Stimulated activated naive B cell treated with anti-CD40 and anti-IgM and Interleukin-4, amounts not matched to agents 10 μg/mL and 1 μg/mL and 100 μg/mL, for 72 hours (primary cell): Measurements from ENCODE around the gene TACC3.

Experiments
- ATAC-seq, 2 donors: fragments of 150-1000 bp; cut with Tn5 transposase; replicated peaks; 2 replicates each; pipeline ENCODE4 v1.10.0; 2021; ENCODE audit warnings: moderate library complexity in 1 of 2
- DNase-seq: peaks from one replicate; pipeline ENCODE4 v3.0.0; 2021
- H3K27ac Mint-ChIP-seq: one replicate; pipeline ENCODE4 v1.8.0; 2022; ENCODE audit warnings: mild to moderate bottlenecking, mixed read lengths
- H3K27me3 Mint-ChIP-seq, 2 donors: one replicate each; pipeline ENCODE4 v1.8.0; 2022; ENCODE audit warnings: mixed read lengths in 2 of 2
- H3K36me3 Mint-ChIP-seq, 2 donors: one replicate each; pipeline ENCODE4 v1.8.0; 2022; ENCODE audit warnings: mixed read lengths in 2 of 2, mild to moderate bottlenecking in 1 of 2
- H3K4me1 Mint-ChIP-seq, 2 donors: one replicate each; pipeline ENCODE4 v1.8.0; 2022; ENCODE audit warnings: mixed read lengths in 2 of 2, mild to moderate bottlenecking in 1 of 2
- H3K4me3 Mint-ChIP-seq, 2 donors: one replicate each; pipeline ENCODE4 v1.8.0; 2022; ENCODE audit warnings: mild to moderate bottlenecking in 2 of 2, mixed read lengths in 2 of 2, moderate library complexity in 1 of 2
- H3K9me3 Mint-ChIP-seq, 2 donors: one replicate each; pipeline ENCODE4 v1.8.0; 2022; ENCODE audit warnings: mixed read lengths in 2 of 2, mild to moderate bottlenecking in 1 of 2

TACC3 gene

DNA sequence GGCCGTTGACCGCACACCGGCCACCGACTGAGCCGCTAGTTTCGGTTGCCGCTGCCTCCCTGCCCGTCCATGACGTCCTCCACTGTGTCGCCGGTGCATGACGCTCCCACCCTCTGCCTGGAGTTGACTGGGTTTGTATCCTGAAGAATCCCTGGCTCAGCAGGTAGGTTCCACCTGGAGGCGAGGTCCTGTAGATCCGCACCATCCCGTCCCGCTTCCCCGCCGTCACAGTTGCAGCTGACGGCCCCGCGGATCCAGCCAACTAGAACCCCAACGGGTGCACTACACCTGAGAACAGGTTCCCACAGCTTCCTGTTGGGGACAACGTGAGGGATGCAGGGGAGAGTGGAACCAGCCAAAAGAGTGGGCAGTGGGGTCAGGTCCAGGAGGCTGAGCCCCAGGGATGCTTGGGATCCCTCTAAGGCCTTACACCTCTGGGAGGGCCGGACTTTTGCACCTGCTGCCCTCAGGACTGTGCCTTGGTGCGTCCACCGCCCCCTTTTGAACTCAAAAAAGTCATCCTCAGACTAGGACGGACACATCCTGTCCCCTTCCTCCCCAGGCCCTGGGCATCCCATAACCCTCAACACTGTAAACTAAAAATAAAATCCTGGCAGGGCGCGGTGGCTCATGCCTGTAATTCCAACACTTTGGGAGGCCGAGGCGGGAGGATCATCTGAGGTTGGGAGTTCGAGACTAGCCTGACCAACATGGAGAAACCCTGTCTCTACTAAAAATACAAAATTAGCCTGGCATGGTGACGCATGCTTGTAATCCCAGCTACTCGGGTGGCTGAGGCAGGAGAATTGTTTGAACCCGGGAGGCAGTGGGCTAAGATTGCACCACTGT, 8.1 kb upstream of the TACC3 start:
- peak; percentile 0 to 2 for ATAC-seq
- no peaks in the 10 kb centered on the region for H3K9me3 Mint-ChIP-seq
- H3K4me1 Mint-ChIP-seq: peaks cover 41 to 71% of the 10 kb centered on the region in 2 donors
- H3K27ac Mint-ChIP-seq: peak overlapping the region; percentile 98
- peak overlapping the region; percentile 93 to 98 for H3K4me3 Mint-ChIP-seq
- H3K36me3 Mint-ChIP-seq: peaks cover 29 to 49% of the 10 kb centered on the region in 2 donors
- no peaks in the 10 kb centered on the region for H3K27me3 Mint-ChIP-seq
- DNase-seq: no peak

DNA sequence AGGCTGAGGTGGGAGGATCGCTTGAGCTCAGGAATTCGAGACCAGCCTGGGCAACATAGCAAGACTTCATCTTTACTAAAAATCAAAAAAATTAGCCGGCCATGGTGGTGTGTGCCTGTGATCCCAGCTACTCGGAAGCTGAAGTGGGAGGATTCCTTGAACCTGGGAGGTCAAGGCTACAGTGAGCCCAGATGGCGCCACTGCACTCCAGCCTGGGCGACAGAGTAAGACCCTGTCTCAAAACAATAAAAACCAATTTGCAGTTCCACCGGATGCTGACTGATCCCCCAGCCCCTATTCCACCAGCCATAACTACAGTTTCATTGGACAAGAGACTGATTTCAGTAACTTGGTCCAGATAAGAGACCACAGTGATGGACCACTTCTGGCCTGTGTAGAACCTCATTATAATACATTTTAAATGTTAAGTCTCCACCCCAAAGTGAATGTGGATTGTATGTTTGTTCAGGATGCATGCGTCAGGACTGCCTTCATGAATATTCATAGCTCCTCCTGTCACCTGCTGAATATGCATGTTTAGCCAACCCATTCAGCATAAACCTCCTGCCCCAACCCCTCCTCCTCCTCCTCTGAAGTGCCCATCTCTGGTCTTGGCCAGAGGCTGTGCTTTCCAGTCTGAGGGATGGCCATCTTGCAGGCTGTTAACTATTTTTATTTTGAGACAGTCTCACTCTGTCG, 6.9 kb upstream of the TACC3 start:
- Mint-ChIP-seq H3K9me3 (no peaks in the 10 kb centered on the region), H3K27me3 (no peaks in the 10 kb centered on the region), H3K4me3 (peak overlapping the region; percentile 93 to 98), H3K27ac (peak overlapping the region; percentile 92), H3K36me3 (peaks cover 28 to 52% of the 10 kb centered on the region in 2 donors), H3K4me1 (peaks cover 43 to 80% of the 10 kb centered on the region in 2 donors)
- ATAC-seq (no peak), DNase-seq (no peak)

DNA sequence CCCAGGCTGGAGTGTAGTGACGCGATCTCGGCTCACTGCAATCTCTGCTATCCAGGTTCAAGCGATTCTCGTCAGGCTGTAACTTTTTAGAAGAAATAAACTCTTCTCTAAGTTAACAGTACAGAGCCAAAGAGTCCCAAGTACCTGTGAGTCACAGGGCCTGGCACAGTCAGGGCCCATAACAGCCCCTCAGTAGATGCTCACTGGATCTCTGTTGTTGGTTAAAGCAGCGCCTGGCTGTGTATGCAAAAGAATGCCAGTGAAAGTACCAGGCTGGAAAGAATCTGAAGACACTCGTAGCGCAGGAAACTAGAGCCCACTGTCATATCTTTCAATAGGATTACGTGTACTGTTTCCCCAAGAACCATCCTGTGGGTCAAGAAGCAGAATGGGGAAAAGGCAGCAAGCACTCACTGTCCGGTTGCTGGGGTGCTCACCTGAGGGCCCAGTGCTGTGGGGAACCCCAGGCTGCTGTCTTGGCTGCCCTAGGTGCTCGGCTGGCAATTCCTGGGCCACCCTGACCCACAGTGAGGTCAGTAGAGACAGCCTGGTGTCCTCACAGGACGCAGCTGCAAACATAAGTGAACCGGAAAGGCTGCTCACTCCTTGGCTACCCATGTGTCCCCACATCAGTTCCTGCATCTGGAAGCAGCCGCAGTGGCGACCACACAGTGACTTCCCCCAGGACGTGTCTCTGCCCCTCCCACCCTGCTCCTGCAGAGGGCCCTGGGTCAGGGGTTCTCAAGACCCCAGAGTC, 6.1 kb upstream of the TACC3 start:
- Mint-ChIP-seq H3K4me1 (peaks cover 45 to 80% of the 10 kb centered on the region in 2 donors), H3K9me3 (no peaks in the 10 kb centered on the region), H3K36me3 (peaks cover 20 to 49% of the 10 kb centered on the region in 2 donors), H3K27ac (peak overlapping the region; percentile 92), H3K27me3 (no peaks in the 10 kb centered on the region), H3K4me3 (peak overlapping the region; percentile 93 to 98)
- ATAC-seq (peak in 1 of 2 donors; percentile 15), DNase-seq (peak; percentile 53)

DNA sequence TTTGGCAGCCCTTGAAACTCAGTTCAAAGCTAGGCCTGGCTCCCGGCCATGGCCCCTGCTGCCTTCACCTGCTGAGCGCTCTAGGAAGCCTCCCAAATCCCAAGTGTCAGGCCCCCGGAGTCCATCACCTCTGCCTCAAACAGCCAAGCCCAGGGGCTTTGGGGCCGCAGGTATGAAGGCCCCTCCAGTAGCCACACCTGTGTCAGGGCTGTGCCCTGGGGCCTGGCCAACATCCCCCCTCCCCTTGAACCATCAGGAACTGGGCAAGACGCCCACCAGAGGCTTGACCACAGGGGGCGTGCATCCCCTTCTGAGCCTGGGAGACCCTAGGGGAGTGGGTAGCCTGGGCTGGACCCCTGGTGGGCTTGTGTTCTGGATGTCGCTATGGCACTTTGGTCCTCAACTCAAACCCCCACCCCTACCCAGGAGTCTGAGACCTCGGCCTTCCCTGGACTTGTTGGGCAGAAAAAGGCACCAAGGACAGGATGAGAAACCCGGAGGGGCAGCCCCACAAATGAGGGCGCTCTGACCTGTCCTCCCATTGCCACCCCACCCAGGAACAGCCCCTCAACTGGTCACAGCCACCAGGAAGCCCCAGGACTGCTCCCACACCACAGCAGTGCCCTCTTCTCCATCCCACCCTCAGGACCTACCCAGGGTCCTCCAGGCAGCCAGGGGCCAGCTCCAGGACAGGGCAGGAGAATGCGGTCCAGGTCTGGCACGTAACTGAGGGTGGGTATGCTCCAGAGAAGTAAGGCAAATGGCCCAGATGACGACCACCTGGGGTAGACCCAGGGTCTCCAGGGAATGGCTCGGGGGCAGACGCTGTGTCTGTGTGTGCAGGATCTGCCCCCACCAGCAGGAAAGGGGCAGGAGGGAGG, 5.0 kb upstream of the TACC3 start:
- Mint-ChIP-seq H3K27me3 (no peaks in the 10 kb centered on the region), H3K9me3 (no peaks in the 10 kb centered on the region), H3K36me3 (peaks cover 15 to 43% of the 10 kb centered on the region in 2 donors), H3K27ac (peak overlapping the region; percentile 76), H3K4me3 (peak overlapping the region; percentile 93 to 98), H3K4me1 (peaks cover 41 to 71% of the 10 kb centered on the region in 2 donors)
- ATAC-seq: no peak
- no peak for DNase-seq

DNA sequence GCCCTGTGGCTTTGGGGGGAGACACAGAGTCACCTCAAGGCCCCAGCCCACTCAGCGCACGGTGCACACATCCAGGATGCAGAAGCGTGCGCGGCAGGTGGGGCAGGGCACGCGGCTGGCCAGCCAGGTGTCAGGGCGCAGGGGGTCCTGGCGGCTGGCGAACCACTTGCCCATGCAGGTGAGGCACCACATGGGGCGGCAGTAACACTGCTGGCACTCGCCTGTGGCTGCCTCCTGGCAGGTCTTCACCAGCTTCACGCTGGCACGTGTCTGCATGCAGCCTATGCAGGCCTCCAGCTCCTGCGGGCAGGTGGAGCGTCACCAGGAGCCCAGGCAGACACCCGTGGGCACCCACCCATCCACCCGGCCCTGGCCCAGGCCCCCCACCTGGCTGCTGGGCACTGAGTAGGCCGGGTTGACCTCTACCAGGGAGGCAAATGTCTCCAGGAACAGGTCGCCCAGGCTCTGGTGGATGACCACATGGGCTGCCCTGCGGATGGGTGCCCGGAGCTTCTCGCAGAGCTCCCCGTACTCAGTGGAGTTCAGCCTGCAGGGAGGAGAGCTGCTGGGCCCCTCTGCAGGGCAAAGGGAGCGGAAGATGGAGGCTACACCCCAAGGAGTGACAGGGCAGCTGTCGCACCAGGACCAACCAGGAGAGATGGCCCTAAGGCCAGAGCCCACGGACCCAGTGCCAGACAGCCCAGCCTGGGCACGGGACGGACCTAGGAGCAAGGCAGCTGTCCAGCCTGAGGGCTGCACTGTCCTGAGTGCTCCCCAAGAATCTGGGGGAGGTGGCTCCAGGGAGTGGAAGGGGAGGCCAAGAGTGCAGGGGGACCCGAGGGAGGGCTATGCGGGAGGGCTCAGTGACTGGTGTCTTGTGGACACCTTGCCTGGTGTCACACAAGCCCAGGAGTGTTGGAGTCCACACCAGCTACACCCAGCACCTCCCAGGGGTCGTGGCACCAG, 3.9 kb upstream of the TACC3 start:
- ATAC-seq: no peak
- DNase-seq: no peak
- Mint-ChIP-seq H3K4me3 (no peak overlapping the region), H3K4me1 (peaks cover 46 to 76% of the 10 kb centered on the region in 2 donors), H3K27me3 (no peaks in the 10 kb centered on the region), H3K36me3 (peaks cover 14 to 47% of the 10 kb centered on the region in 2 donors), H3K9me3 (no peaks in the 10 kb centered on the region), H3K27ac (peak overlapping the region; percentile 69)

DNA sequence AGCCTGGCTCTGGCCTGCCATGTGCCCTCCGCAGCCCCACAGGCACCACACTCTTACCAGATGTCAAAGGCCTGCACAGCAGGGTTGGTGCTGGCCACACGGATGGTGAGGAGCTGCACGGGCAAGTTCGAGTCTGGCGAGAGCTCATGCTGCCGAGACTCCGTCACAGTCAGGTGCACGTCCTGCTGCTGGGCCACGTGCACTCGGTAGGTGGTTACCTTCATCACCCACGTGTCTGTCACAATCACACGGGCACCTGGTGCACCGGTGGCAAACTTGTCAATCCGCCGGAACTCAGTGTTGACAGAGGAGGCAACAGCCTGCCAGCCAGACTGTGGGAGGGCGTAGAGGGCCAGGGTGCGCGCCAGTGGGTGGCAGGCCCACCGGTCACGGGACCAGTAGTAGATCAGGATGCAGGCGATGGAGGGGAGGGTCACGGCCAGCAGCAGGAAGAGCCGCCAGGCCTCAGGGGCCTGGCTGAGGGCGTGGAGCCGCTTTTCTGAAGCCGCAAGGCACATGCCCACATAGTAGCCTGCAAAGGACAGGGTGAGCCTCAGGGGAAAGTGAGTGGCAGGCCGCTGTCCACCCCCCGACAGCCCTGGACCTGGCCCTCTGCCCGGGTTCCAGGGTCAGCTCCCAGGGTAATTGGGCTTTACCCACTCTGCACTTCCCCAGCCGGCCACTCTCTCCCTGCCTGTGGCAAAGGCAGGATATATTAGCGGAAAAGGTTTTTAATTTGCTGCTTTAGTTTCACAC, 3.0 kb upstream of the TACC3 start:
- peak overlapping the region; percentile 41 to 48 for H3K4me3 Mint-ChIP-seq
- H3K4me1 Mint-ChIP-seq: peaks cover 55 to 84% of the 10 kb centered on the region in 2 donors
- ATAC-seq (no peak), DNase-seq (no peak)
- no peaks in the 10 kb centered on the region for H3K27me3 Mint-ChIP-seq
- H3K27ac Mint-ChIP-seq: peak overlapping the region; percentile 76
- no peaks in the 10 kb centered on the region for H3K9me3 Mint-ChIP-seq
- peaks cover 18 to 49% of the 10 kb centered on the region in 2 donors for H3K36me3 Mint-ChIP-seq

DNA sequence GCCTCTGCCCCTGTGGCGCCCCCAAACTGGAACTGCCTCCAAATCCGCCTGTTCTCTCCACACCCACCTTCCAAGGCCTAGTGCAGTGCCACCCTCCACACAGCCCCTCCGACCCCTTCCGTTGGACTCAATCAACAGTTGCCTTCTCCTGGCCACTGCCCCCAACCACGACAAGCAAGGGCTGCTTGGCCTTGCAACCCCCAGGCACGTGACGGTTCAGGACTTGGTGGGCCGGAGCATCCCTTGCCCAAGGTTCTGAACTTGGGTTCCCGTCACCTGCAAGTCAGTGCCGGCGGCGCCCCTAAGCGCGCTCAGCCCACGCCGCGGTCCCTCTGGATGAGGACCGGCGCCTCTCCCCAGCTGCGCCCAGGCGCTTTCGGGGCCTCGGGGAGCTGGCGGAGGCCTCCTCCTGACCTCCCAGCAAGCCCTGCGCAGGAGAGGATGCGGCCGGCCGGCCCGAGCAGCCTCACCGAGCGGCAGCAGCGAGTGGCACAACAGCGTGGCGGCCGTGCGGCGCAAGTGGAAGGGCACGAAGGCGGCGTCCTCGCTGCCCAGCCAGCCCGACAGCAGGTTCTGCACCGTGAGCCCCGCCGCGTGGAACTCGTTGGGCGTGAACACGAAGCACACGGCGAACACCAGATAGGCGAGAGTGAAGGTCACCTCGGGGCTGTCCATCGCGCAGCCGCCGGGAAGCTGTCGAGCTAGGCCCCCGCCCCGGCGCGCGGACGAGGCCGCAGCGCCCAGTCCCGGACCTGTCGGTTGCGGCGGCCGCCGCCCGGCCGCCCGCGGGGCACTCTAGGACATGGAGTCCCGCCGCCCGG, 948 bp upstream of the TACC3 start:
- peaks cover 59 to 77% of the 10 kb centered on the region in 2 donors for H3K4me1 Mint-ChIP-seq
- peak overlapping the region; percentile 82 to 97 for H3K4me3 Mint-ChIP-seq
- DNase-seq (peak; percentile 47), ATAC-seq (peak; percentile 25 to 28)
- H3K36me3 Mint-ChIP-seq: peaks cover 25 to 56% of the 10 kb centered on the region in 2 donors
- H3K27ac Mint-ChIP-seq: peak overlapping the region; percentile 97
- no peaks in the 10 kb centered on the region for H3K27me3 Mint-ChIP-seq
- no peaks in the 10 kb centered on the region for H3K9me3 Mint-ChIP-seq

DNA sequence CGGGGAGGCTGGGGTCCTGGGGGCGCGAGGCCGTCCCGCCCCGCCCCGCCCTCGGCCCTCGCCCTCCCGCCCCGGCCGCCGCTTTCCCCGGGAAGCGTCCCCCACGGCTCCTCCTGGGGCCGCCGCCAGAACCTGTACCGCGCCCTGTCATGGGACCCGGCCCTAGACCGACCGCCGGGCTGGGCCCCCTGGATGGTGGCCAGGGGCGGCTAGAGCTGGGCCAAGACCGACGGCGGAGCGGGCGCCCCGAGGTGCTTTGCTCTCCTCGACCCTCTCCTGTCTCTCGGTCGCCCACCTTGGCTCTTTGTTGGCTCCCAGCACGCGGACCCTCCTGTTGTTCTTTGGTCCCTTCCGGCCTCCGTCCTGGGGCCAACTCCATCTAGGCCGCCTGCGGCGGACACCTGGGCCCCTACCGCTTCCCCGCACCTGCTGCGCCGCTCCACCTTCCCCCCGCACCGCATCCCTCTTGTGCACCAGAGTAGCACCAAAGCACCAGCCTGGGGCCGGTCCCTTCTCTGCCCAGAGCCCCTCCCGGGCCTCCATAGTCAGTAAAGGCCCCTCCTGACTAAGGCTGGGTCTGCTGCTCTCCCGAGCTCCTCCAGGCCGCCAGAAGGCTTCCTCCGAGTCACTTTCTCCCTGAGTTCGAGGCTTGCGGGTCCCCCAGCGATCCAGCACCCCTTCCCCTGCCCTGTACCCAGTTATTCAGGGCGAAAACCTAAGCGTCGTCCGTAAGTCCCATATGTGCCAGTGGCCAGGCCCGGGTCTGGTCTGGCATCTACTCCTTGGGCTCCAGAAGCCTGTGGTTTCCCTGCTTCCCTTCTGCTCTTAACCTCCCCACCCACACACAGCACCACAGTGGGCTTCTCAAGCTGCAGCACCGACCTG, 587 bp downstream of the TACC3 start:
- Mint-ChIP-seq H3K27ac (peak overlapping the region; percentile 97), H3K36me3 (peaks cover 25 to 56% of the 10 kb centered on the region in 2 donors), H3K4me1 (peaks cover 56 to 72% of the 10 kb centered on the region in 2 donors), H3K27me3 (no peaks in the 10 kb centered on the region), H3K4me3 (peak overlapping the region; percentile 92 to 94), H3K9me3 (no peaks in the 10 kb centered on the region)
- DNase-seq: no peak
- no peak for ATAC-seq

DNA sequence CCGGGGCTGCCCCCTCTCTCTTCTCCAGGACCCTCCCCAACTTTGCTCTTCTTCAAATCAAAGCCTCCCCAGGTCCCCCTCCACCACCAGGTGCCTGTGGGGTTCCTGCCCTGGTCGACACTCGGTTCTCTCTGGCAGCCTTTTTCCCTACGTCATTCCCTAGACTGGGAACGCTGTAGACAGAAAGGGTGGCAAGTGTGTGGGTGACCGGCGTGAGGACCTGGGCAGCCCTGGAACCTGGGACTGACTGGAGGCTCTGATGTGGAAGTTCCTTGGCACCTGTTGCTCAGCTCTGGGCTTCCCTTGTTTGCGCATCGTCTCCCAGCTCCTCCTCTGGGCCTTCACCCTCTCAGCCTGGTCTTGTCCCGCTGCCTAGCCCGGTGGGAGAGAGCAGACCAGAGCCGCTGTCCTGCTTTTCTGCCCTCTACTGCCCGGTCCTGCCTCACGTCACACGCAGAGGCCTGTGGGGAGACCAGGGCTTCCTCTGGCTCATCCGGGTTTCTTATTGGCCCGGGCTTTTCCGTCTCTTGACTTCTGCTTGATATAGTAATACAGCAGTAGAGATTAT, 1.3 kb downstream of the TACC3 start:
- no peak for DNase-seq
- ATAC-seq: peak in 1 of 2 donors; percentile 0
- Mint-ChIP-seq H3K9me3 (no peaks in the 10 kb centered on the region), H3K36me3 (peaks cover 30 to 58% of the 10 kb centered on the region in 2 donors), H3K27me3 (no peaks in the 10 kb centered on the region), H3K4me3 (peak overlapping the region; percentile 92 to 94), H3K4me1 (peaks cover 57 to 71% of the 10 kb centered on the region in 2 donors), H3K27ac (peak overlapping the region; percentile 97)

DNA sequence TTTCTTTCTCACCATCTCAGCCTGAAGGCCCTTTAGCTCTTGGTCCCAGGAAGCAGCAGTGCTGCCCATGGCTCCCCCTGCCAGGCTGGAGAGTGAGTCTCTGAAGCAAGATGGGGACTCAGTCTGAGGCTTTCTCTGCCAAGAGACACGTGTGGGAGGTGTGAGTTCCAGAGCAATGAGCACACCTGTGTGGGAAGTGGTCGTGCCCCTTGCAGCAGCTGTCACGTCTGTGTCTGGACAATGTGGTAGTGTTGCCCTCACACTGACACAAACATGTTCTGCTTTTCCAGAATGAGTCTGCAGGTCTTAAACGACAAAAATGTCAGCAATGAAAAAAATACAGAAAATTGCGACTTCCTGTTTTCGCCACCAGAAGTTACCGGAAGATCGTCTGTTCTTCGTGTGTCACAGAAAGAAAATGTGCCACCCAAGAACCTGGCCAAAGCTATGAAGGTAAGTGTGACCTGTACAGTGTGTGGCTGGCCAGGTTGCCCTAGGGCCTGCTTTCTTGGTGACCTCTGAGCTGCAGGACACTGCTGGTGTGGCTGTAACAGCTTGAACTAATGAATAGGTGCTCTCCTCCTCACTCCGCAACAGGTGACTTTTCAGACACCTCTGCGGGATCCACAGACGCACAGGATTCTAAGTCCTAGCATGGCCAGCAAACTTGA, 1.9 kb downstream of the TACC3 start:
- H3K36me3 Mint-ChIP-seq: peaks cover 34 to 61% of the 10 kb centered on the region in 2 donors
- peaks cover 53 to 70% of the 10 kb centered on the region in 2 donors for H3K4me1 Mint-ChIP-seq

More for the DNA sequence above, 1.9 kb downstream of the TACC3 start:
- DNase-seq (peak; percentile 68), ATAC-seq (peak; percentile 44 to 53)
- no peaks in the 10 kb centered on the region for H3K27me3 Mint-ChIP-seq
- peak overlapping the region; percentile 92 to 94 for H3K4me3 Mint-ChIP-seq
- H3K27ac Mint-ChIP-seq: peak overlapping the region; percentile 97
- no peaks in the 10 kb centered on the region for H3K9me3 Mint-ChIP-seq
